ENCODE data around the gene DGKB.

DGKB gene

GRCh38 chr7:14510268-14510667 lies 392.3 kb downstream of the DGKB start:
- no peaks in the 10 kb centered on the region for H3K27me3 ChIP-seq
- DNase-seq: no peak
- H3K9me3 ChIP-seq: no peaks in the 10 kb centered on the region
- no peaks in the 10 kb centered on the region for H3K4me1 ChIP-seq
- no peak for TF ChIP-seq CTCF (IDR thresholded peaks at IDR 0.05; ENCODE audit: low read depth, low read length)
- no peaks in the 10 kb centered on the region for H3K36me3 ChIP-seq
- no peak overlapping the region for H3K4me3 ChIP-seq (ENCODE audit: low read depth, low read length)

GRCh38 chr7:14507617-14508016 lies 394.9 kb downstream of the DGKB start:
- no peak for DNase-seq
- TF ChIP-seq CTCF (IDR thresholded peaks at IDR 0.05; ENCODE audit: low read depth, low read length): no peak
- H3K4me1 ChIP-seq: no peaks in the 10 kb centered on the region
- H3K9me3 ChIP-seq: no peaks in the 10 kb centered on the region
- H3K27me3 ChIP-seq: no peaks in the 10 kb centered on the region
- no peaks in the 10 kb centered on the region for H3K36me3 ChIP-seq
- H3K4me3 ChIP-seq (ENCODE audit: low read depth, low read length): no peak overlapping the region

- H3K36me3 ChIP-seq: no peaks in the 10 kb centered on the region
- H3K4me1 ChIP-seq: no peaks in the 10 kb centered on the region
- DNase-seq: no peak
- no peaks in the 10 kb centered on the region for H3K9me3 ChIP-seq
- no peak for TF ChIP-seq CTCF (IDR thresholded peaks at IDR 0.05; ENCODE audit: low read depth, low read length)
- H3K4me3 ChIP-seq (ENCODE audit: low read depth, low read length): no peak overlapping the region
- no peaks in the 10 kb centered on the region for H3K27me3 ChIP-seq
These were observed 396.6 kb downstream of the DGKB start for GRCh38 chr7:14505906-14506305.

- H3K9me3 ChIP-seq: no peaks in the 10 kb centered on the region
- TF ChIP-seq CTCF (IDR thresholded peaks at IDR 0.05; ENCODE audit: low read depth, low read length): no peak
- no peaks in the 10 kb centered on the region for H3K4me1 ChIP-seq
- H3K4me3 ChIP-seq (ENCODE audit: low read depth, low read length): no peak overlapping the region
- no peak for DNase-seq
- H3K27me3 ChIP-seq: no peaks in the 10 kb centered on the region
- no peaks in the 10 kb centered on the region for H3K36me3 ChIP-seq
These were observed 398.4 kb downstream of the DGKB start for GRCh38 chr7:14504134-14504533.

GRCh38 chr7:14503623-14504022 lies 398.9 kb downstream of the DGKB start:
- no peak for TF ChIP-seq CTCF (IDR thresholded peaks at IDR 0.05; ENCODE audit: low read depth, low read length)
- Histone ChIP-seq H3K4me1 (no peaks in the 10 kb centered on the region), H3K9me3 (no peaks in the 10 kb centered on the region), H3K36me3 (no peaks in the 10 kb centered on the region), H3K4me3 (ENCODE audit: low read depth, low read length) (no peak overlapping the region), H3K27me3 (no peaks in the 10 kb centered on the region)
- DNase-seq: no peak

GRCh38 chr7:14501436-14501835 lies 401.1 kb downstream of the DGKB start:
- Histone ChIP-seq H3K4me3 (ENCODE audit: low read depth, low read length) (no peak overlapping the region), H3K27me3 (no peaks in the 10 kb centered on the region), H3K36me3 (no peaks in the 10 kb centered on the region), H3K9me3 (no peaks in the 10 kb centered on the region), H3K4me1 (no peaks in the 10 kb centered on the region)
- no peak for TF ChIP-seq CTCF (IDR thresholded peaks at IDR 0.05; ENCODE audit: low read depth, low read length)
- DNase-seq: no peak
